Activated naive CD8-positive, alpha-beta T cell treated with anti-CD3 and anti-CD28 coated beads for 36 hours (primary cell): Measurements from ENCODE around the gene SORBS2. TPM values are rescaled to one million over a fixed set of nuclear protein-coding genes. Genes with fewer than 3 reads are reported as not detected.

ENCODE experiments used
- DNase-seq: peaks from one replicate; pipeline ENCODE4 v3.0.0; 2021
- H3K27ac Mint-ChIP-seq: one replicate; pipeline ENCODE4 v1.8.0; 2022; ENCODE audit warnings: mild to moderate bottlenecking, moderate library complexity, mixed read lengths
- H3K27me3 Mint-ChIP-seq: one replicate; pipeline ENCODE4 v1.8.0; 2022; ENCODE audit warnings: mild to moderate bottlenecking, mixed read lengths
- H3K36me3 Mint-ChIP-seq: one replicate; pipeline ENCODE4 v1.8.0; 2021; ENCODE audit warnings: mild to moderate bottlenecking, mixed read lengths
- H3K4me1 Mint-ChIP-seq: one replicate; pipeline ENCODE4 v1.8.0; 2021; ENCODE audit warnings: mixed read lengths
- H3K4me3 Mint-ChIP-seq: one replicate; pipeline ENCODE4 v1.8.0; 2022; ENCODE audit warnings: mild to moderate bottlenecking, moderate library complexity, mixed read lengths
- H3K9me3 Mint-ChIP-seq: one replicate; pipeline ENCODE4 v1.8.0; 2022; ENCODE audit warnings: mixed read lengths
- total RNA-seq, 2 experiments: library from RNA; stranded (reverse); gene quantifications; one replicate each; pipeline ENCODE4 v1.2.3, GENCODE V29; 2021

SORBS2 gene
- total RNA-seq, 2 experiments from 2014 or later, result not detected

DNA sequence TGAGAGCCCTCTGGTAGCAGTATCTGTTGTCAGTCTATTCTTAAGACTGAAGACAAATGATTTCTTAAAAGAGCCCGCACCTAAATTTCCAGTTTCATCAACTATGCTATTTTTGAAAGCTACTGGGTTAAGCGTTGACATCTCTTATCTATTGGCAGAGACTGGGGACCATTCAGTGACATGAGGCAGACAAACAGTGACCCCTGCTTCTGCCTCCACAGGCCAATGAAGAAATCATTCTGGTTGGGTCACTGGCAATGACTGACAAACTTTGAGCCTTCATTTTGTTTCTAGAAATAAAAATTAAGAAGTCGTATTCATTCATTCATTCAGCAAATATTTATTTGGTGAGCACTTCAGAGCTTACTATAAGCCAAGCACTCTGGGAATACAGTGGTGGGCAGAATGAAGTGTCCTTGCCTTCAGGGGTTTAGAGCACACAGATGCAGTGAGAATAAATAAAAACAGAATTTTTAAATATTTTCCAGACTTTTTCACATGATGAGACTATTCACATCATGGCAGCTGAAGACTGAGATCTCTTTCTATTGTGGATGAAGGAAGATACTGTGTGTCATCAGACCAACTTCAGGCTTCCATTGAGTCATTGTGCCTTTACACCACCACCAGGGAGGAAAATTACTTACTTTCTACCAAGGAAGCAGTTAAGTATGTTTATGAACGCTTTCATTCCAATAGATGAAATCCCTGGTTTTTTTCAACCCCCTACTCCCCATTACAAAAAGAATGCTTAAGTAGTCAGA, 36.0 kb downstream of the SORBS2 start:
- Mint-ChIP-seq H3K4me1 (no peaks in the 10 kb centered on the region), H3K27me3 (peaks cover 33% of the 10 kb centered on the region), H3K9me3 (peaks cover 5% of the 10 kb centered on the region), H3K27ac (no peak overlapping the region), H3K4me3 (no peak overlapping the region), H3K36me3 (peaks cover 3% of the 10 kb centered on the region)
- DNase-seq, result no peak

DNA sequence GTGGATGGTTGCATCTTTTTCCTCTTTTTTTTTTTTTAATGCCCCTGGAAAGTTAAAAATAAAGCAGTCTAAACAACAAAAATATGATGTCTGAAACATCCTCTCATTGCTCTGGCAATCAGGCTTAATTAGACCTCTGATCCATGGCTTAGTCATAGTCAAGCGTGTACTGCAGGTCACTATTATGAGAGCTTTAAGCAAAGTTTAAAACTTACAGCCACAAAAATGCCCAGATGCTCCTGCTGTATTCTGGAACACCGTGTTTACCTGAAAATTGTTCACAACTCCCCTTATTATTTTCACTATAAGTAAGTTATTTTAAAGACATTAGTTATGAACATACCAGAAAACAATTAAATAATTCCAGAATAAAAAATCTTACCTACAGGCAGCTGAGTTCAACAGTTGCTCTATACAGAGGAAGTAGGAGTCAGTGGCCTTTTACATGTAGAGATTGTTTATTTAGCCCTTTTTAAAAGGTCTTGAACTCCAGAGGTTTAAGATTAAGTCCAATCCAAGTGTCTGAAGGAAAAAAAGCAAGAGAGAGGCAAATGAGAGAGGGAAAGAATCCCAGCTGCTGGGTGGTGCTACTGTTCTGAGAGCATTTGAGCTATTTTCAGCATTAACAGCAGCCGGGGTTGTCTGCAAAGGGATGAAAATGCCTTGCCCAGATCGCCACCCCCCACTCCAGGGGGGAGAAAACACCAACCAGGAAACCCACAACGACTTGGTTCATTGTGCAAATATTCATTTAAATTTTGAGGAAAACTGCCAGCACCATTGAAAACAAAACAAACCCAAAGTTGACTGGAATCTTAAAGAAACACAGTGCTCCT, 36.9 kb downstream of the SORBS2 start:
- no peak for DNase-seq
- Mint-ChIP-seq H3K36me3 (peaks cover 3% of the 10 kb centered on the region), H3K4me3 (no peak overlapping the region), H3K9me3 (peaks cover 9% of the 10 kb centered on the region), H3K27ac (no peak overlapping the region), H3K4me1 (no peaks in the 10 kb centered on the region), H3K27me3 (peaks cover 33% of the 10 kb centered on the region)

DNA sequence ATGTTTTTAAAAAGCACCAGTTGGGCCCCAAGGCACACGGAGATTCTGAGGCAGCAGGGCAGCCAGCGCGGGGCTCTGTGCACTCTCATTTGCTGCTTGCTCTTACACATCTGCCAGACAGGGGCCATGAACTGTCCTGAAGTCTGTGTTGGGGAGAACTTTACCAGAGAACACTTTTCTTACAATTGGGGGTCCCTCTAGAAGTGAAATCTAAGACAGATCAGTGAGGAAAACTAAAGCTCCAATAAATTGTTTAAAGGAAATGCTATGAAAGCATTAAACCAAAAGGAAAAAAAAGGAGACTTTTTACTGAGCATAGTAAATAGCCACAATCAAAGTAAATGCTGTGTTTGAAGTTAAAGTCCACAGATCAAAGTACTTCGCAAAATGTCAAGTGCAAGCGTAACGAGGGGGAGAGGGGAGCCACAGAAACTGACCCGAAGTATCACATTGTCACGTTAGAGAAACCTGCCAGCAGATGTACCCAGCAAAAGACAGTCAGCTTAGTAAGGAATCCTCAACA, 37.8 kb downstream of the SORBS2 start:
- peaks cover 33% of the 10 kb centered on the region for H3K27me3 Mint-ChIP-seq
- no peak overlapping the region for H3K4me3 Mint-ChIP-seq
- no peak overlapping the region for H3K27ac Mint-ChIP-seq
- DNase-seq, result no peak
- peaks cover 10% of the 10 kb centered on the region for H3K9me3 Mint-ChIP-seq
- H3K4me1 Mint-ChIP-seq, result no peaks in the 10 kb centered on the region
- peaks cover 3% of the 10 kb centered on the region for H3K36me3 Mint-ChIP-seq

- H3K27ac Mint-ChIP-seq, result no peak overlapping the region
- DNase-seq, result no peak
- H3K9me3 Mint-ChIP-seq, result peaks cover 10% of the 10 kb centered on the region
- peaks cover 33% of the 10 kb centered on the region for H3K27me3 Mint-ChIP-seq
- H3K36me3 Mint-ChIP-seq, result peaks cover 3% of the 10 kb centered on the region
- no peak overlapping the region for H3K4me3 Mint-ChIP-seq
- no peaks in the 10 kb centered on the region for H3K4me1 Mint-ChIP-seq
Observed at GRCh38 chr4:185773419-185773818, 38.6 kb downstream of the SORBS2 start.

DNA sequence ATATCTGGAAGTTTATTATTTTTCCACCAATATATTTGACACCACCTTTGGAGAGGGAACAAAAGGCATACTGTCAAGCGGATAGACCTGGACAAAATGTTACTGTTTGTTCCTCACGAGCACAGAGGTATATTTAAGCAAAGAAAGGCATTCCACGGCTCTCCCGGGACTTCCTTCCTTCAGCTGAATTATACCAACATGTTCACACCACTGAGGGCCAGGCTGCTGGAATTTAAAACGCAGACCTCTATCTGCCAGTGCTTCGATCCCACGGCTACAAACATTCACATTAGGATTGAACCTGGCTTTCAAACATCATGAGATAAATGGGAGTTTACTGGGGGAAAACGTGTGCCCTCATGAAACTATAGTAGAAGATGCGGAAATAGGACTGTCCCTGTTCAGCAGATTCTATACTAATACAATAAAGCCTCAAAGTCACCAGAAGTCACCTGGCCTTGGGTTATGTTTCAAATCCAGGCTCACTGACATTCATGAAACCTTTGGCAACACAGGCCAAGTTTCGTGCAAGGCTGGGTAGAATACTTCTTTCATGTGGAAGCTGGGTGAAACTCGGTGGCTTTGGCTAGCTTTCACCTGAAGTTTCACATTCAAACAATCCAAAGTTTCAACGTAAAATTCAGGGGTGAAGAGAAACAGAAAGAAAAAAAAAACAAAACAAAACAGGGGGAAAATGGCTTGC, 39.5 kb downstream of the SORBS2 start:
- Mint-ChIP-seq H3K36me3 (peaks cover 3% of the 10 kb centered on the region), H3K4me1 (no peaks in the 10 kb centered on the region), H3K9me3 (peaks cover 10% of the 10 kb centered on the region), H3K4me3 (no peak overlapping the region), H3K27me3 (peaks cover 32% of the 10 kb centered on the region), H3K27ac (no peak overlapping the region)
- DNase-seq, result no peak

DNA sequence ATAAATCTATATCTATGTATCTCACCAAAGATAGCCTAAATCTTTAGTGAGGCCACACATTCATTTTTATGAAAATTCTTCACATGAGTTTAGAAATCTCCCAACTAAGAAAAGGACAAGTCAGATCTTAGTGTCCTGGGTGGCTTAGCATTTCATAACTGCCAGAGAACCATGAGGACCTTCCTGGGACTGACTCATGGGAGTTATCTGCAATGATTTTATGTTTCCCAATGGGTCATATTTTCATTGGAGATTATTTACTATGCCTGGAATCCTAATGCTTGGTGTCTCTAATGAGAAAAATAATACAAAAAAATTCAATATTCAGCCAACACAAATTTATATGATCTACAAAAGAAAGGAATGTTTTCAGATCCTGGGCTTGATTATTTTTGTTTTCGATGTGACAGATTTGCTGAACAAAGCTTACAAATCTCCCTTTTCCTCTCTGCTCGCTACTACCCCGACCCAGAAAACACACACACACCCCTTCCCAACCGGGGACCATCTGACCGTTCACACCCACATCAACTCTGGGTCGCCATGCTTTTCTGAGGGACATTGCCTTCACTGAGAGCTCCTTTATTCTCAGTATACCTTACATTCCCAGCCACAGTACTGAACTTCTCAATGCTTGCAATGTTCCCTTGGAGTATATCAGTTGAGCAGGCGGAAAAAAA, 40.1 kb downstream of the SORBS2 start:
- Mint-ChIP-seq H3K9me3 (peaks cover 10% of the 10 kb centered on the region), H3K4me3 (no peak overlapping the region), H3K27ac (no peak overlapping the region), H3K4me1 (no peaks in the 10 kb centered on the region), H3K27me3 (peaks cover 29% of the 10 kb centered on the region), H3K36me3 (peaks cover 3% of the 10 kb centered on the region)
- DNase-seq, result no peak

DNA sequence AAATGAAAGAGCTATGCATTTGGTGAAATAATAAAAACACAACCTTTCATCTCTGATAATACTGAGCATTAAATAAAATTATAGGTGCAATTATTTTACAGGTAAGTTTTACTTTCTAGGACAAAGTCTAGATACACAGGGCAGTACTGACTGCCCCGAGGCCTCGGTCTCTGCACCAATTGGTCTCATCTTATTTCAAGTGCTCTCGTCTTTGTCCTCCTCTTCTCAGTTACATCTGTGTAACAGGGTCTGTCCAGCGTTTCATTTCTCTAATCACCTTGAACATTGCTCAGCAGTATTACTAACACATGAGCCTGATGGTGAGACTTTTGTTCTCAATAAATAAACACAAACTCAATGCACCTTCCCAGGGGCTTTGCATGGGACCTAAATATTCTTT, 44.5 kb downstream of the SORBS2 start:
- Mint-ChIP-seq H3K36me3 (peaks cover 3% of the 10 kb centered on the region), H3K9me3 (peaks cover 10% of the 10 kb centered on the region)

GRCh38 chr4:185764876-185765275, 47.1 kb downstream of the SORBS2 start:
- Mint-ChIP-seq H3K9me3 (no peaks in the 10 kb centered on the region), H3K4me3 (no peak overlapping the region), H3K27ac (no peak overlapping the region), H3K4me1 (no peaks in the 10 kb centered on the region), H3K27me3 (peaks cover 4% of the 10 kb centered on the region), H3K36me3 (no peaks in the 10 kb centered on the region)
- no peak for DNase-seq

More for the DNA sequence above, 44.5 kb downstream of the SORBS2 start:
- Mint-ChIP-seq H3K27ac (no peak overlapping the region), H3K4me1 (no peaks in the 10 kb centered on the region), H3K4me3 (no peak overlapping the region), H3K27me3 (peaks cover 4% of the 10 kb centered on the region)
- DNase-seq, result no peak

DNA sequence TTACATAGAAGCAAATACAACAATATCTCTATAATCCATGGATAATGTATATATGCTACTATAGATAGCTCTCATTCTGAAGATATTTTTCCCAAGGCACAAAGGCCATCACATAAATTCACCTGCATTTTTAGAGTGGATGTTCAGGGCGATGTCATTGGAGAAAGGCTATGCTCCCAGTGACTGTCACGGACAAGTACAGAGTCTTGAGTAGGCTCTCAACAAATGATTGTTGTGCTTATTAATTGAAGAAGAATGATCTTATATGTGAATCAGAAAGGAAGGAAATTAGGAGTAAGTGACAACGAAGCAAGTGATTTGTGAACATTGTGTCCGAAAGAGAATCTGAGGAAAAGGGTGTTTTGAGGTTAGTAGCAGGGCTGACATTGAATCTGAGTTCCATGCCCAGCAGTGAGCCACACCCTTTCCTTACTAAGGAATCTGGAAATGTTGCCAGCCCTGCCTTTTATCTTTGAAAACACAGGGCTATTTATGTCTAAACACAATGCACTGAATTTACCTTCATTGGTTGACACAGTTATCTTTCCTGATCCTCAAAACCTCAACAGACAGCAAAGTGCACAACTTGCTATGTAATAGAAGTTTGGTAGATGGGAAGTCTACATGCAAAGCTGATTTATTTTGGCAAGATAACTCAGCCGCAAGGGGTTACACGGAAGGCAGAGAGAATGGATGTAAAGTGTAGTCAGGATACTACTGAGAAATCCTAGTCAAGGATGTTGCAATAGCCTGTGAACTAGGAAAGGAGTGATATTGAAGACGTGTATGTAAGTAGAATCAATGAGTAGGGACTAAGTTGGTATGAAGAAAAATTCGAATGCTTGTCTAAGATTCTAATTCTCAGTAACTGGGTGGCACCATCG, 50.4 kb downstream of the SORBS2 start:
- no peak overlapping the region for H3K27ac Mint-ChIP-seq

GRCh38 chr4:185758807-185759206, 53.2 kb downstream of the SORBS2 start:
- no peaks in the 10 kb centered on the region for H3K36me3 Mint-ChIP-seq
- H3K4me3 Mint-ChIP-seq, result no peak overlapping the region
- no peak overlapping the region for H3K27ac Mint-ChIP-seq
- H3K27me3 Mint-ChIP-seq, result peaks cover 7% of the 10 kb centered on the region
- no peaks in the 10 kb centered on the region for H3K9me3 Mint-ChIP-seq
- no peaks in the 10 kb centered on the region for H3K4me1 Mint-ChIP-seq
- DNase-seq, result no peak

More for the DNA sequence above, 50.4 kb downstream of the SORBS2 start:
- DNase-seq, result no peak
- no peaks in the 10 kb centered on the region for H3K9me3 Mint-ChIP-seq
- no peaks in the 10 kb centered on the region for H3K4me1 Mint-ChIP-seq
- peaks cover 4% of the 10 kb centered on the region for H3K27me3 Mint-ChIP-seq
- no peak overlapping the region for H3K4me3 Mint-ChIP-seq
- no peaks in the 10 kb centered on the region for H3K36me3 Mint-ChIP-seq

DNA sequence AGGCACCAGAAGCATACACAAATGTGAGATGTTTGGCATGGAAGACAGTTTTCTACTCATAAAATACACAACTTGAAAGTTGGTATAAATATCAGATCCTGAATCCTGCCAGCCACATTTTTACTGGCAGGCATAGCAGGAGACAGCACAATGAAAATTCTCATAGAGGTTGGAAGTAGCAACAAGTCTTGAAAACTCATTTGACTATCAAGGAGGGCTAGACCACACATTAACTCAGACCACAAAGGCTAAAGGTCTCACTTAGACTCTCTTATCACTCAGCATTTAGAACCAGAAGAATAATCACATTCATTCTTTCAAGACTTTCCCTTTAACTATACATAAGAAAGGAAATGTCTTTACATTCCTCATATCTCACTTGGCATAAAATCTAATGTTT, 56.5 kb downstream of the SORBS2 start:
- no peak for DNase-seq
- Mint-ChIP-seq H3K4me1 (no peaks in the 10 kb centered on the region), H3K4me3 (no peak overlapping the region), H3K36me3 (no peaks in the 10 kb centered on the region), H3K9me3 (no peaks in the 10 kb centered on the region), H3K27me3 (peaks cover 13% of the 10 kb centered on the region), H3K27ac (no peak overlapping the region)

GRCh38 chr4:185754961-185755360, 57.0 kb downstream of the SORBS2 start:
- Mint-ChIP-seq H3K4me1 (no peaks in the 10 kb centered on the region), H3K4me3 (no peak overlapping the region), H3K27ac (no peak overlapping the region), H3K27me3 (peaks cover 13% of the 10 kb centered on the region), H3K36me3 (no peaks in the 10 kb centered on the region), H3K9me3 (no peaks in the 10 kb centered on the region)
- no peak for DNase-seq

DNA sequence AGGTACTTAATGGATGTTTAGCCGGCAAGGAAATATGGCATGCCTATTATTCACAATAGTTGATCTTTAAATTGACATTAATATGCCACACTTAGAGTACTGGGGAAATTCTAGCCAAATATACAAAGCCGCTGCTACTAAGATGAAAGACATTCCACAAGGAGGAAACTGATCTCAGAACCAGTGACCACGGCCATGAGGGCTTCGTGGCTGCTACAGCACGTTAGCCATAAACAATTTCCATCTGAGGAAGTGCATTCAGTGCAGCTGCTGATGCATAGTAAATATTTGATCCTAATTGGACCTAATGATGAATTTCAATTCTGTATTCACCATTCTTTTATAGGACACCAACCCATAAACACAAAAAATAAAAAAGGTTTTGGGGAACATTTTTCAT, 59.1 kb downstream of the SORBS2 start:
- Mint-ChIP-seq H3K36me3 (no peaks in the 10 kb centered on the region), H3K4me3 (no peak overlapping the region), H3K27me3 (peaks cover 21% of the 10 kb centered on the region), H3K27ac (no peak overlapping the region), H3K9me3 (no peaks in the 10 kb centered on the region), H3K4me1 (no peaks in the 10 kb centered on the region)
- no peak for DNase-seq

DNA sequence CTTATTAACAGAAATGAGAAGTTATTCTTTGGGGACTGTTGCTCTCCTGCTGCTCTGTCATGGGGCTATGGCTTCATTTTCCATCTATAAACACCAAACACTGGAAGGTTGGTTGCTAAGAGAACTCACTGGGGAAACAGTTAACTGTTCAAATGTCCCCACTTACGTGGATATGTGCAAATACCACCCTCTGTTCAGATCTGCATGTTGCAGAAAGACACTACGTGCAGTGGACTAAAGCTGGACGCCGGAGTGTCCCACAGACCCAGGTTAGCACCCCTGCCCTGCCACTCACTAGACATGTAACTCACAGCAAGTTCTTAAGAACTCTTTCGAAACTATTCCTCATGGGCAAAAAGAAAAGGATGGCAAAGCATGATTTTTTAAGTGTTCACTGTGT, 62.1 kb downstream of the SORBS2 start:
- Mint-ChIP-seq H3K27me3 (peaks cover 21% of the 10 kb centered on the region), H3K27ac (no peak overlapping the region), H3K9me3 (no peaks in the 10 kb centered on the region), H3K4me1 (no peaks in the 10 kb centered on the region), H3K36me3 (no peaks in the 10 kb centered on the region), H3K4me3 (no peak overlapping the region)
- DNase-seq, result no peak
